Cerebellar cortex (tissue), 1 donor: ENCODE data around the gene HACD3.
"Not testable (repeated sequence)": the region's sequence is repeated elsewhere in the genome, so short reads cannot be mapped to it uniquely, and the experiment has no call there.

Experiments
- DNase-seq: peaks from one replicate; pipeline ENCODE4 v3.0.0-alpha.2; 2015; ENCODE audit warnings: low spot score

Gene HACD3

GRCh38 chr15:65549288-65549687, 19.0 kb downstream of the HACD3 start:
- not testable (repeated sequence) for DNase-seq

GRCh38 chr15:65550681-65551098, 20.4 kb downstream of the HACD3 start:
- DNase-seq, result no peak

- DNase-seq, result no peak
Observed at GRCh38 chr15:65551183-65551582, 20.9 kb downstream of the HACD3 start.

GRCh38 chr15:65552851-65553250, 22.6 kb downstream of the HACD3 start:
- DNase-seq, result not testable (repeated sequence)

GRCh38 chr15:65553691-65554090, 23.4 kb downstream of the HACD3 start:
- DNase-seq, result no peak

GRCh38 chr15:65556622-65557021, 26.4 kb downstream of the HACD3 start:
- no peak for DNase-seq

GRCh38 chr15:65558336-65558735, 28.1 kb downstream of the HACD3 start:
- DNase-seq, result no peak

GRCh38 chr15:65558997-65559760, 28.9 kb downstream of the HACD3 start:
- DNase-seq, result no peak

GRCh38 chr15:65559941-65560340, 29.7 kb downstream of the HACD3 start:
- DNase-seq, result no peak

GRCh38 chr15:65561934-65562333, 31.7 kb downstream of the HACD3 start:
- DNase-seq, result no peak

- no peak for DNase-seq
Observed at GRCh38 chr15:65569728-65570127, 39.5 kb downstream of the HACD3 start.

GRCh38 chr15:65571971-65572370, 41.7 kb downstream of the HACD3 start:
- no peak for DNase-seq

GRCh38 chr15:65576664-65577063, 46.4 kb downstream of the HACD3 start:
- no peak for DNase-seq

GRCh38 chr15:65577129-65577996, 47.1 kb downstream of the HACD3 start:
- no peak for DNase-seq

- DNase-seq, result peak; percentile 14
Observed at GRCh38 chr15:65578904-65579728, 48.9 kb downstream of the HACD3 start.

GRCh38 chr15:65579762-65580161, 49.5 kb downstream of the HACD3 start:
- no peak for DNase-seq

- DNase-seq, result no peak
Observed at GRCh38 chr15:65580287-65580686, 50.0 kb downstream of the HACD3 start.

GRCh38 chr15:65583701-65584100, 53.4 kb downstream of the HACD3 start:
- no peak for DNase-seq

- DNase-seq, result no peak
Observed at GRCh38 chr15:65584241-65584640, 54.0 kb downstream of the HACD3 start.

GRCh38 chr15:65587094-65587493, 56.8 kb downstream of the HACD3 start:
- no peak for DNase-seq

- peak; percentile 23 for DNase-seq
Observed at GRCh38 chr15:65595960-65596359, 65.7 kb downstream of the HACD3 start.

- DNase-seq, result no peak
Observed at GRCh38 chr15:65598468-65598867, 68.2 kb downstream of the HACD3 start.
